K562 (cell line): ENCODE measurements around the gene KCNJ9. TPM values are rescaled to one million over a fixed set of nuclear protein-coding genes. Genes with fewer than 3 reads are reported as not detected.

Source experiments
- ATAC-seq: fragments of 200-7000 bp; cut with Tn5 transposase; 3 replicates; pipeline ENCODE4 v1.9.1; 2020; ENCODE audit warnings: moderate library complexity
- BruUV-seq: library from RNA; stranded (reverse); fragments of 400-500 nt; replicated peaks from 2 replicates; lab custom pipeline; 2021; lab: Mats Ljungman, UMichigan
- CTCF ChIA-PET: fragments of 300-600 bp; formaldehyde crosslinking; extraction: SDS; loops from one replicate; lab custom pipeline; 2021; ENCODE audit warnings: low intra/inter-chr PET ratio; lab: Yijun Ruan, JAX
- POLR2A ChIA-PET: fragments of 300-600, 350-650 bp; sonication (Branson Sonifier 250); formaldehyde crosslinking; extraction: SDS; loops from one replicate; lab custom pipeline; 2021; ENCODE audit warnings: antibody characterized with exemption, inconsistent platforms; lab: Yijun Ruan, JAX
- DNase-seq, 4 experiments: peaks; one replicate each; pipeline versions ENCODE4 v3.0.0 to v3.0.0-alpha.2; 2011 to 2018; ENCODE audit warnings: low spot score in 3 of 4, mixed read lengths in 3 of 4; ENCODE audit errors: extremely low read depth in 1 of 4
- FAIRE-seq: peaks from 2 replicates; lab custom pipeline; 2011; peaks lifted over from hg19 to GRCh38; lab: Jason Lieb, UNC
- H2AFZ ChIP-seq: 2 replicates; pipeline ENCODE4 v1.6.0; 2011; ENCODE audit warnings: low read depth, low read length, control low read depth, inconsistent platforms
- H3K27ac ChIP-seq: fragments of 200-600 bp; 3 replicates; pipeline ENCODE4 v1.8.0; 2011; ENCODE audit warnings: low read depth, mild to moderate bottlenecking, control low read depth, inconsistent platforms, low read length, moderate library complexity, mixed read lengths; ENCODE audit errors: extremely low read depth
- H3K27me3 ChIP-seq, 2 experiments: fragments of 300-600 bp in 1 of 2; 2 replicates in 1 of 2; 3 replicates in 1 of 2; pipeline versions ENCODE4 v1.6.0 to v1.8.0; 2011; ENCODE audit warnings: inconsistent platforms in 2 of 2, low read length in 2 of 2, mild to moderate bottlenecking in 1 of 2, mixed read lengths in 1 of 2, moderate library complexity in 1 of 2; ENCODE audit not compliant: control insufficient read depth in 2 of 2, insufficient read depth in 2 of 2
- H3K36me3 ChIP-seq: fragments of 300-600 bp; 3 replicates; pipeline ENCODE4 v1.8.0; 2011; ENCODE audit warnings: mild to moderate bottlenecking, low read length, inconsistent platforms; ENCODE audit not compliant: control insufficient read depth, insufficient read depth
- H3K4me1 ChIP-seq, 2 experiments: fragments of 200-600 bp in 1 of 2; replicated peaks in 1 of 2; 2 replicates in 1 of 2; 3 replicates in 1 of 2; pipeline versions ENCODE4 v1.5.1 to v1.8.0; 2011; ENCODE audit warnings: inconsistent platforms in 2 of 2, low read length in 2 of 2, mild to moderate bottlenecking in 1 of 2, mixed read lengths in 1 of 2, moderate library complexity in 1 of 2; ENCODE audit not compliant: control insufficient read depth in 2 of 2, insufficient read depth in 2 of 2
- H3K4me2 ChIP-seq: 2 replicates; pipeline ENCODE4 v1.6.1; 2011; ENCODE audit warnings: low read length, control low read depth, inconsistent platforms, mixed read lengths; ENCODE audit not compliant: insufficient read depth
- H3K4me3 ChIP-seq: fragments of 200-600 bp; sonication (generic), shearing (Covaris generic); 2 replicates; pipeline ENCODE4 v1.5.1; 2016; ENCODE audit warnings: control low read depth, inconsistent platforms
- H3K79me2 ChIP-seq: fragments of 200-600 bp; 3 replicates; pipeline ENCODE4 v1.8.0; 2011; ENCODE audit warnings: low read length, inconsistent platforms; ENCODE audit not compliant: control insufficient read depth, insufficient read depth
- H3K9ac ChIP-seq, 2 experiments: 2 replicates each; pipeline versions ENCODE4 v1.6.0 to v1.6.1; 2011; ENCODE audit warnings: low read depth in 2 of 2, low read length in 2 of 2, control low read depth in 1 of 2, inconsistent platforms in 1 of 2, mild to moderate bottlenecking in 1 of 2, mixed read lengths in 1 of 2; ENCODE audit not compliant: insufficient read depth in 1 of 2
- H3K9me1 ChIP-seq: one replicate; pipeline ENCODE4 v1.6.0; 2011; ENCODE audit warnings: inconsistent platforms, mild to moderate bottlenecking, low read length, moderate library complexity; ENCODE audit not compliant: control insufficient read depth, insufficient read depth
- H3K9me3 ChIP-seq: replicated peaks from 2 replicates; pipeline ENCODE4 v1.5.1; 2011; ENCODE audit warnings: low read depth, low read length, inconsistent platforms; ENCODE audit not compliant: control insufficient read depth, insufficient read depth
- H4K20me1 ChIP-seq: replicated peaks from 2 replicates; pipeline ENCODE4 v1.6.1; 2011; ENCODE audit warnings: low read length, inconsistent platforms, mixed read lengths; ENCODE audit not compliant: control insufficient read depth, insufficient read depth
- CBX1 ChIP-seq: sonication (generic); IDR thresholded peaks from 2 replicates; pipeline ENCODE4 v1.6.1; 2016; ENCODE audit warnings: antibody characterized with exemption, low read depth, mild to moderate bottlenecking
- CC2D1A ChIP-seq: fragments of 450-650 bp; IDR thresholded peaks from 2 replicates; pipeline ENCODE4 v1.6.1; 2017; ENCODE audit warnings: mild to moderate bottlenecking
- CREM ChIP-seq: IDR thresholded peaks from 2 replicates; pipeline ENCODE4 v1.6.1; 2014; ENCODE audit warnings: antibody characterized with exemption, low read depth
- EP300 ChIP-seq: IDR thresholded peaks from 2 replicates; pipeline ENCODE4 v1.6.1; 2012; ENCODE audit warnings: low read length, improper control_type of control experiment
- ESRRA ChIP-seq: fragments of 450-650 bp; IDR thresholded peaks from 2 replicates; pipeline ENCODE4 v1.6.1; 2014; ENCODE audit warnings: low read depth, mild to moderate bottlenecking, moderate library complexity, borderline replicate concordance
- HDAC8 ChIP-seq: fragments of 450-650 bp; IDR thresholded peaks from 2 replicates; pipeline ENCODE4 v1.6.1; 2016; ENCODE audit warnings: mild to moderate bottlenecking, missing genetic modification characterization, moderate library complexity, missing compliant biosample characterization
- IRF2 ChIP-seq: sonication (generic); formaldehyde crosslinking; IDR thresholded peaks from 2 replicates; pipeline ENCODE4 v1.8.1; 2022; ENCODE audit warnings: mild to moderate bottlenecking, missing genetic modification reagents
- KLF6 ChIP-seq: fragments of 250-450 bp; sonication (Bioruptor Pico); IDR thresholded peaks from 2 replicates; pipeline ENCODE4 v1.4.0; 2020; ENCODE audit warnings: mild to moderate bottlenecking, moderate library complexity, borderline replicate concordance
- MCM7 ChIP-seq, 2 experiments: fragments of 450-650 bp; IDR thresholded peaks; 2 replicates each; pipeline ENCODE4 v1.6.1; 2016 to 2018
- MECOM ChIP-seq: fragments of 250-450 bp; sonication (Bioruptor Pico); IDR thresholded peaks from 2 replicates; pipeline ENCODE4 v1.8.0; 2022; ENCODE audit warnings: inconsistent platforms
- SIX5 ChIP-seq, 2 experiments: IDR thresholded peaks; 2 replicates each; pipeline ENCODE4 v1.6.1; 2011; ENCODE audit warnings: low read length in 2 of 2, borderline replicate concordance in 1 of 2, low read depth in 1 of 2, mild to moderate bottlenecking in 1 of 2, moderate library complexity in 1 of 2; ENCODE audit not compliant: insufficient read depth in 1 of 2
- SMARCE1 ChIP-seq: fragments of 450-650 bp; IDR thresholded peaks from 2 replicates; pipeline ENCODE4 v1.7.1; 2016; ENCODE audit warnings: mild to moderate bottlenecking
- STAG1 ChIP-seq: sonication (generic); formaldehyde crosslinking; IDR thresholded peaks from 2 replicates; pipeline ENCODE4 v1.5.0; 2020; ENCODE audit warnings: missing genetic modification reagents, borderline replicate concordance
- YY1 ChIP-seq, 3 experiments: IDR thresholded peaks; 2 replicates each; pipeline ENCODE4 v1.6.1; 2011; ENCODE audit warnings: low read length in 2 of 3, mild to moderate bottlenecking in 2 of 3, moderate library complexity in 2 of 3, borderline replicate concordance in 1 of 3, control low read depth in 1 of 3, low read depth in 1 of 3; ENCODE audit not compliant: insufficient read depth in 3 of 3, insufficient replicate concordance in 2 of 3, control insufficient read depth in 1 of 3, insufficient read length in 1 of 3; ENCODE audit errors: extremely low read depth in 1 of 3
- ZNF764 ChIP-seq: fragments of 250-450 bp; sonication (Bioruptor Pico); IDR thresholded peaks from 2 replicates; pipeline ENCODE4 v1.4.0; 2020; ENCODE audit warnings: low read depth, mild to moderate bottlenecking, moderate library complexity
- ZNF778 ChIP-seq: fragments of 450-650 bp; formaldehyde crosslinking; IDR thresholded peaks from 2 replicates; pipeline ENCODE4 v1.4.0; 2020; ENCODE audit warnings: mild to moderate bottlenecking, moderate library complexity
- WGBS: fragments of 100-300 bp; shearing (Covaris generic); methylation state at CpG from one replicate; pipeline ENCODE4 v1.1.6; 2016; ENCODE audit warnings: low coverage, mixed read lengths; ENCODE audit not compliant: insufficient coverage; ENCODE audit errors: missing lambda C conversion rate; 5-methylcytosine and 5-hydroxymethylcytosine counted together
- in situ Hi-C: fragments of 300-500 bp; cut with MboI; formaldehyde crosslinking; loops from 4 replicates; pipeline ENCODE4 v1.15.0; 2018; ENCODE audit warnings: inconsistent platforms, mixed read lengths
- intact Hi-C: fragments of 100-400 bp; cut with micrococcal nuclease; formaldehyde crosslinking; loops from 2 replicates; pipeline ENCODE4 v1.14.2; 2022
- polyA plus RNA-seq, 8 experiments: library from polyadenylated mRNA; depleted of rRNA in 4 of 8; stranded (reverse) in 5 of 8; unstranded in 3 of 8; fragments of >200 nt; fragmentation: Nextera tagmentation in 2 of 8; fragmentation: Illumina TruSeq in 1 of 8; extraction: Ambion mirVana in 2 of 8; extraction: Trizol in 1 of 8; gene quantifications; 2 replicates each; pipeline versions ENCODE4 v1.2.1 to v1.2.3, GENCODE V29; 2011 to 2014; ENCODE audit warnings: inconsistent platforms in 1 of 8, missing spikeins in 1 of 8
- total RNA-seq, 7 experiments: library from RNA; depleted of rRNA in 6 of 7; stranded (reverse); fragments of >200 nt in 6 of 7; fragmentation: Illumina TruSeq in 2 of 7; extraction: Trizol in 2 of 7; gene quantifications; 2 replicates each; pipeline versions ENCODE4 v1.2.1 to v1.2.3, GENCODE V29; 2011 to 2021; ENCODE audit warnings: low replicate concordance in 1 of 7
- TF ChIP-seq, protein P1 (sequence below): sonication (generic); formaldehyde crosslinking; IDR thresholded peaks from 2 replicates; pipeline ENCODE4 v1.8.0; 2022; ENCODE audit warnings: mild to moderate bottlenecking, missing genetic modification reagents
- TF ChIP-seq, protein P2 (sequence below): fragments of 450-650 bp; IDR thresholded peaks from 2 replicates; pipeline ENCODE4 v1.6.1; 2016; ENCODE audit warnings: antibody characterized with exemption
- TF ChIP-seq, protein P3 (sequence below): fragments of 450-650 bp; formaldehyde crosslinking; IDR thresholded peaks from 2 replicates; pipeline ENCODE4 v1.4.0; 2020; ENCODE audit warnings: mild to moderate bottlenecking, moderate library complexity

Gene KCNJ9
- total and polyA plus RNA-seq, 9 of the 15 experiments (the other 6 are each of a cell fraction or from before 2014, with no cell fraction given): not detected

DNA sequence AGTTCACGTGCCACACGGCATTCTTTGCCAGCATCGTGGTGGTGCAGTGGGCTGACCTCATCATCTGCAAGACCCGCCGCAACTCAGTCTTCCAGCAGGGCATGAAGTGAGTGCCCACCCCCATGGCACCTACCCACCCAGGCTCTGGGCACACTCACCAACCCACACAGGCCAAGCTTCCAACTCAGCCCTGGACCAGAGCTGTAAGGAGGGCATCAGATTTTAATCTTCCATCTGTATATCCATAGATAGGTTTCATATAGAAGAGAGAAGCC, 55.5 kb downstream of the KCNJ9 start (continued):
- TF ChIP-seq, protein P1, sequence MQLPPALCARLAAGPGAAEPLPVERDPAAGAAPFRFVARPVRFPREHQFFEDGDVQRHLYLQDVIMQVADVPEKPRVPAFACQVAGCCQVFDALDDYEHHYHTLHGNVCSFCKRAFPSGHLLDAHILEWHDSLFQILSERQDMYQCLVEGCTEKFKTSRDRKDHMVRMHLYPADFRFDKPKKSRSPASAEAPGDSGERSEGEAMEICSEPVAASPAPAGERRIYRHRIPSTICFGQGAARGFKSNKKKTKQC (CRISPR knock-in tag): no peak
- TF ChIP-seq YY1 (IDR thresholded peaks at IDR 0.05; ENCODE audit: borderline replicate concordance in 1 of 3, control insufficient read depth in 1 of 3, extremely low read depth in 1 of 3, insufficient read depth in 3 of 3, insufficient read length in 1 of 3, insufficient replicate concordance in 2 of 3, low read depth in 1 of 3, low read length in 2 of 3) (no peak), SIX5 (IDR thresholded peaks at IDR 0.05; ENCODE audit: borderline replicate concordance in 1 of 2, insufficient read depth in 1 of 2, low read depth in 1 of 2, low read length in 2 of 2) (no peak), ZNF778 (no peak), HDAC8 (tag) (no peak), CC2D1A (no peak), EP300 (no peak), MCM7 (IDR thresholded peaks at IDR 0.05) (no peak), MECOM (no peak), STAG1 (CRISPR knock-in tag) (no peak)

- CTCF ChIA-PET: no interaction called here
- TF ChIP-seq, protein P2, sequence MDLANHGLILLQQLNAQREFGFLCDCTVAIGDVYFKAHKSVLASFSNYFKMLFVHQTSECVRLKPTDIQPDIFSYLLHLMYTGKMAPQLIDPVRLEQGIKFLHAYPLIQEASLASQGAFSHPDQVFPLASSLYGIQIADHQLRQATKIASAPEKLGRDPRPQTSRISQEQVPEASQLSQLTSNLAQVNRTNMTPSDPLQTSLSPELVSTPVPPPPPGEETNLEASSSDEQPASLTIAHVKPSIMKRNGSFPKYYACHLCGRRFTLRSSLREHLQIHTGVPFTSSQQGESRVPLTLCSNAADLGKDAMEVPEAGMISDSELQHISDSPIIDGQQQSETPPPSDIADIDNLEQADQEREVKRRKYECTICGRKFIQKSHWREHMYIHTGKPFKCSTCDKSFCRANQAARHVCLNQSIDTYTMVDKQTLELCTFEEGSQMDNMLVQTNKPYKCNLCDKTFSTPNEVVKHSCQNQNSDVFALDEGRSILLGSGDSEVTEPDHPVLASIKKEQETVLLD: no peak
- TF ChIP-seq, protein P3, sequence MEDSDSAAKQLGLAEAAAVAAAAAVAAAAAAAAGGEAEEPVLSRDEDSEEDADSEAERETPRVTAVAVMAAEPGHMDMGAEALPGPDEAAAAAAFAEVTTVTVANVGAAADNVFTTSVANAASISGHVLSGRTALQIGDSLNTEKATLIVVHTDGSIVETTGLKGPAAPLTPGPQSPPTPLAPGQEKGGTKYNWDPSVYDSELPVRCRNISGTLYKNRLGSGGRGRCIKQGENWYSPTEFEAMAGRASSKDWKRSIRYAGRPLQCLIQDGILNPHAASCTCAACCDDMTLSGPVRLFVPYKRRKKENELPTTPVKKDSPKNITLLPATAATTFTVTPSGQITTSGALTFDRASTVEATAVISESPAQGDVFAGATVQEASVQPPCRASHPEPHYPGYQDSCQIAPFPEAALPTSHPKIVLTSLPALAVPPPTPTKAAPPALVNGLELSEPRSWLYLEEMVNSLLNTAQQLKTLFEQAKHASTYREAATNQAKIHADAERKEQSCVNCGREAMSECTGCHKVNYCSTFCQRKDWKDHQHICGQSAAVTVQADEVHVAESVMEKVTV (CRISPR knock-in tag): no peak
- TF ChIP-seq ESRRA (no peak), CREM (no peak), ZNF764 (no peak), CBX1 (no peak), IRF2 (CRISPR knock-in tag) (no peak), KLF6 (no peak), SMARCE1 (no peak)
These were observed 56.0 kb downstream of the KCNJ9 start for GRCh38 chr1:160137216-160137862.

More at GRCh38 chr1:160137216-160137862, 56.0 kb downstream of the KCNJ9 start:
- intact Hi-C loops (no loop called here), in situ Hi-C loops (no loop called here)
- Histone ChIP-seq H4K20me1 (peaks cover 3% of the 10 kb centered on the region; the same call in 1 of the 2 replicates), H3K4me3 (no peak overlapping the region), H3K4me2 (no peak overlapping the region), H2AFZ (no peak overlapping the region), H3K4me1 (no peaks in the 10 kb centered on the region), H3K36me3 (no peaks in the 10 kb centered on the region), H3K9me1 (no peaks in the 10 kb centered on the region), H3K27ac (no peak overlapping the region), H3K27me3 (peaks cover 50 to 77% of the 10 kb centered on the region in 2 experiments), H3K9me3 (no peaks in the 10 kb centered on the region), H3K9ac (no peak overlapping the region), H3K79me2 (no peaks in the 10 kb centered on the region)
- WGBS: 1% methylated on average over 8 of the region's 8 CpGs
- FAIRE-seq (no peak), DNase-seq (no peak), ATAC-seq (no peak)
- POLR2A ChIA-PET: no interaction called here
- no TSS peak for BruUV-seq
